Lower lobe of right lung (tissue), 2 donors: ENCODE measurements around the gene ZNF500. TPM values are rescaled to one million over a fixed set of nuclear protein-coding genes. Genes with fewer than 3 reads are reported as not detected.
A peak's percentile ranks its signal among the peaks of the same experiment; 100 is the strongest.
"Not testable (repeated sequence)": the region's sequence is repeated elsewhere in the genome, so short reads cannot be mapped to it uniquely, and the experiment has no call there.

ENCODE experiments used
- ATAC-seq, 2 donors: fragments of 200-7000 bp; cut with Tn5 transposase; one replicate each; pipeline ENCODE4 v1.9.1; 2020 to 2022; ENCODE audit warnings: mild to moderate bottlenecking in 2 of 2, moderate library complexity in 2 of 2
- DNase-seq: peaks from one replicate; pipeline ENCODE4 v3.0.0-alpha.2; 2020
- H3K27ac ChIP-seq: fragments of 200-600 bp; one replicate; pipeline ENCODE4 v1.8.0; 2022
- H3K27me3 ChIP-seq: fragments of 200-600 bp; one replicate; pipeline ENCODE4 v1.8.0; 2022; ENCODE audit warnings: low read depth
- H3K36me3 ChIP-seq: fragments of 200-600 bp; one replicate; pipeline ENCODE4 v1.8.0; 2022; ENCODE audit warnings: mild to moderate bottlenecking
- H3K4me1 ChIP-seq: fragments of 200-600 bp; one replicate; pipeline ENCODE4 v1.8.0; 2022
- H3K4me3 ChIP-seq: fragments of 200-600 bp; one replicate; pipeline ENCODE4 v1.8.0; 2022; ENCODE audit warnings: mild to moderate bottlenecking
- H3K9me3 ChIP-seq: fragments of 200-600 bp; one replicate; pipeline ENCODE4 v1.8.0; 2022
- intact Hi-C: fragments of 100-400 bp; cut with DNase I; formaldehyde crosslinking; loops from one replicate; pipeline ENCODE4 v1.11.0; 2022
- total RNA-seq: library from RNA; stranded (reverse); fragmentation: NEBNext Ultra II Directional; extraction: Animal tissue kit (Norgen Biotek cat#: 25700); gene quantifications from one replicate; pipeline ENCODE4 v1.2.1, GENCODE V29; 2021
- TF ChIP-seq, protein P1 (sequence below): fragments of 200-600 bp; IDR thresholded peaks from one replicate; pipeline ENCODE4 v1.8.0; 2022; ENCODE audit warnings: antibody characterized with exemption, mild to moderate bottlenecking
- donor health status: DM: no; HTN: yes; CAD: no; lungs with severe emphysema.

ZNF500 gene
- total RNA-seq, 1 donor from 2014 or later = 13.4 TPM

DNA sequence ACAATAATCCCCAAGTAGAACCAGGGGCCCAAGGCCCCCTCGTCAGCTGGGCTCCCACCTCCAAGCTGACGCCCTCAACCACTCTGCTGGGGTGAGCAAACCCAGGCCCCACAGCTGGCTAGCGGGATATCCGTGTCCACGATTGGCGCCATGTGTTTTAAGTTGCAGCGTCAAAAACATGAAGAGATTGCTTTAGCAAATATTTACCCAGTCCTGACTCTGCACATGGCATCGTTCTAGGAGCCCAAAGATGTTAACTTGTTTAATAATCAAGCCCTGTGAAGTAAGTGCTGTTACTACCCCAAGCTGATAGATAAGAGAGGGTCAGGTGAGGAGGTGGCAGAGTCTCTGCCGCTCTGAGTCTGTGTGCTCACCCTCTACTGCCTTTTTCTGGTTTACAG lies 21.5 kb upstream of the ZNF500 start:
- no peak for DNase-seq
- Histone ChIP-seq H3K27me3 (no peaks in the 10 kb centered on the region), H3K27ac (no peak overlapping the region), H3K4me1 (no peaks in the 10 kb centered on the region), H3K9me3 (no peaks in the 10 kb centered on the region), H3K4me3 (no peak overlapping the region), H3K36me3 (no peaks in the 10 kb centered on the region)
- TF ChIP-seq, protein P1, sequence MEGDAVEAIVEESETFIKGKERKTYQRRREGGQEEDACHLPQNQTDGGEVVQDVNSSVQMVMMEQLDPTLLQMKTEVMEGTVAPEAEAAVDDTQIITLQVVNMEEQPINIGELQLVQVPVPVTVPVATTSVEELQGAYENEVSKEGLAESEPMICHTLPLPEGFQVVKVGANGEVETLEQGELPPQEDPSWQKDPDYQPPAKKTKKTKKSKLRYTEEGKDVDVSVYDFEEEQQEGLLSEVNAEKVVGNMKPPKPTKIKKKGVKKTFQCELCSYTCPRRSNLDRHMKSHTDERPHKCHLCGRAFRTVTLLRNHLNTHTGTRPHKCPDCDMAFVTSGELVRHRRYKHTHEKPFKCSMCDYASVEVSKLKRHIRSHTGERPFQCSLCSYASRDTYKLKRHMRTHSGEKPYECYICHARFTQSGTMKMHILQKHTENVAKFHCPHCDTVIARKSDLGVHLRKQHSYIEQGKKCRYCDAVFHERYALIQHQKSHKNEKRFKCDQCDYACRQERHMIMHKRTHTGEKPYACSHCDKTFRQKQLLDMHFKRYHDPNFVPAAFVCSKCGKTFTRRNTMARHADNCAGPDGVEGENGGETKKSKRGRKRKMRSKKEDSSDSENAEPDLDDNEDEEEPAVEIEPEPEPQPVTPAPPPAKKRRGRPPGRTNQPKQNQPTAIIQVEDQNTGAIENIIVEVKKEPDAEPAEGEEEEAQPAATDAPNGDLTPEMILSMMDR = no peak
- peak in 1 of 2 donors; percentile 55 for ATAC-seq
- intact Hi-C loops = no loop called here

DNA sequence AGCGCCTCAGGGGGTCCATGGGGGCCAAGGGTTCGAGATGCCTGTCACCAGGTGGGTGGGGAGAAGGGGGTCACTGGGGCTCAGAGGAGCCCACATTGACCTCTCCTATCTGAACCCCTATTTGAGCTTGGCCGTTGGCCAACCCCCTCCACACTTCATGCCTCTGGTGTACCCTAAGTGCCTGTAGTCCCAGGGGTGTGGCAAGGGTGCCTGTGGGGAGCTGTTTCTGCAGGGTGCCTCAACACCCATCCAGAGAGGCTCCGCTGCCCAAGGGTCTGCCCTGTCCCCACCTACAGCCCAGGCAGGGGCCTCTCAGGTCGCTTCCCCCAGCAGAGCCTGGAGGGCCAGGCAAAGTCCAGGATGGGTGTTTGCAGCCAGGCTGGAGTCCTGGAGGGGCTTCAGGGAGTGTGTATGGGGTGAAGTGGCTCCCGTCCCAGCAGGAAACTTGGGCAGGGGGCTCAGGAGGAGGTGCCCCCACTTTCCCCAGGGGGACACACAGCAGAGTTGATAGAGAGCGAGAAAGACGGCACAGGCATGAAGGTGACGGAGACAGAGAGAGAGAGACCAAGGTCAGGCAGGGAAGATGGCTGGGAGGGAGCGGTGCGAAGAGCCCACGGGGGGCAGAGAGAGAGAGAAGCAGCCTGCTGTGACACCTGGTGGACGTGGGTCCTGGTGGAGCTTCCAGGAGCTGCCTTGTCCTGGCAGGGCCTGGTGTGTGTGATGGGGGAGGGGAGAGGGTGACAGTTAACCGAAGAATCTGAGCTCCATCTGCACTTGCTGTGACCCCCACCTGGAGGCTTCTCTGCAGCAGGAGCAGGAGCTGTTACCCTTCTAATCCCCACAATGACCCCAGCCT lies 20.9 kb upstream of the ZNF500 start, which contains the start of gene SEPTIN12:
TSS of gene SEPTIN12 (minus strand) at position 719 of the 856 bp plus-strand sequence. CDS start at position 19, 700 bp downstream.
- H3K27me3 ChIP-seq = no peaks in the 10 kb centered on the region
- intact Hi-C loops = no loop called here
- no peak within 1 kb of the TSS for H3K27ac ChIP-seq
- ATAC-seq = peak in 1 of 2 donors; percentile 15
- no peaks in the 10 kb centered on the region for H3K36me3 ChIP-seq
- no peaks in the 10 kb centered on the region for H3K4me1 ChIP-seq
- no peak within 1 kb of the TSS for H3K4me3 ChIP-seq
- DNase-seq = no peak
- H3K9me3 ChIP-seq = no peaks in the 10 kb centered on the region
- TF ChIP-seq, protein P1 = no peak

DNA sequence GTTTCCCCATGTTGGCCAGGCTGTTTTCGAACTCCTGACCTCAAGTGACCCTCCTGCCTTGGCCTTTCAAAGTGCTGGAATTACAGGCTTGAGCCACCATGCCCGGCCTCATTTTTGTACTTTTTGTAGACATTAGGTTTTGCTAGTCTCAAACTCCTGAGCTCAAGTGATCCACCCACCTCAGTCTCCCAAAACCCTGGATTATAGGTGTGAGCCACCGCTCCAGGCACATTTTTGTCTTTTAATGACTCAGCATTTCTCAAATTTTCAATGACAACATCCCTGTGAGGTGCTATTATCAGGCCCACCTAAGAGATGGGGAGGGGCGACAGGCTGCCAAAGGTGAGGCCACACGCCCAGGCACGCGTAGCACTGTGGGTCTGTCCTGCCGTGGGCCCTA lies 20.1 kb upstream of the ZNF500 start:
- Histone ChIP-seq H3K27ac (no peak overlapping the region), H3K36me3 (no peaks in the 10 kb centered on the region), H3K4me1 (no peaks in the 10 kb centered on the region), H3K27me3 (no peaks in the 10 kb centered on the region), H3K4me3 (no peak overlapping the region), H3K9me3 (no peaks in the 10 kb centered on the region)
- intact Hi-C loops = no loop called here
- no peak for DNase-seq
- ATAC-seq = no peak
- TF ChIP-seq, protein P1 = no peak

DNA sequence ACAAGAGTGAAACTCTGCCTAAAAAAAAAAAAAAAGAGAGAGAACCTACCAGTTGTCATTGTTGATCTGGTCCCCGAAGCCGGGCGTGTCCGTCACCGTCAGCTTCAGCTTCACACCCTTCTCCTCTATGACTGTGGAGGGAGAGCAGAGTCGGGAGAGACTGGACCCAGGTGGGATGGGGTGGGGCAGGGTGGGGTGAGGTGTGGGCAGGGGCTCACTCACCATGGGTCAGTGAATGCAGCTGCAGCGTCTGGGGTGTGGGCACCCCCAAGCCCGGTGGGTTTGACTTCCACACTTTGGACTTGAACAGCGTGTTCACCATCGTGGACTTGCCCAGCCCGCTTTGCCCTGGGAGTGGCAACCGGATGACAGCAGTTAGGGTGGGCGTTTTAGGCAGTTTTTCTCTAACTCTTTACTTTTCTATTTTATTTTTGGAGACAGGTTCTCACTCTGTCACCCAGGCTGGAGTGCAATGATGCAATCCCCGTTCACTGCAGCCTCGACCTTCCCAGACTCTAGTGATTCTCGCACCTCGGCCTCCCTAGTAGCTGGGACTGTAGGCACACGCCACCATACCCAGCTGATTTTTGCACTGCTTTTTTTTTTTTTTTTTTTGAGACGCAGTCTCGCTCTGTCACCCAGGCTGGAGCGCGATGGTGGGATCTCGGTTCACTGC lies 18.9 kb upstream of the ZNF500 start:
- no peaks in the 10 kb centered on the region for H3K9me3 ChIP-seq
- intact Hi-C loops = no loop called here
- TF ChIP-seq, protein P1 = no peak
- H3K27me3 ChIP-seq = no peaks in the 10 kb centered on the region
- ATAC-seq (no peak), DNase-seq (no peak)
- H3K4me3 ChIP-seq = no peak overlapping the region
- H3K27ac ChIP-seq = no peak overlapping the region
- H3K4me1 ChIP-seq = no peaks in the 10 kb centered on the region
- no peaks in the 10 kb centered on the region for H3K36me3 ChIP-seq

DNA sequence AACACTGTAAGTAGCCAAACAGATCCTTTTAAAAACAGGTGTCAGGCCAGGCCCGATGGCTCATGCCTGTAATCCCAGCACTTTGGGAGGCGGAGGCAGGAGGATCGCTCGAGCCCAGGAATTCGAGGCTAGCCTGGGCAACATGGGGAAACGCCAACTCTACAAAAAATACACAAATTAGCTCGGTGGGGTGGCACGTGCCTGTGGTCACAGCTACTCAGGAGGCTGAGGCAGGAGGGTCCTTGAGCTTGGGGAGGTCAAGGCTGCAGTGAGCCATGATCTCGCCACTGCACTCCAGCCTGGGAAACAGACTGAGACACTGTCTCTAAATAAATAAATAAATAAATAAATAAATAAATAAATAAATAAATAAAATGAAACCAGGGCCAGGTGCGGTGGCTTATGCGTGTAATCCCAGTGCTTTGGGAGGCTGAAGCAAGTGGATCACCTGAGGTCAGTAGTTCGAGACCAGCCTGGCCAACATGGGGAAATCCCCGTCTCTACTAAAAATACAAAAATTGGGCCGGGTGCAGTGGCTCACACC lies 17.6 kb upstream of the ZNF500 start:
- H3K4me1 ChIP-seq, H3K36me3 ChIP-seq, ATAC-seq, H3K27me3 ChIP-seq, H3K4me3 ChIP-seq, H3K9me3 ChIP-seq, DNase-seq, H3K27ac ChIP-seq, intact Hi-C loops: not testable (repeated sequence)
